Thyroid gland (tissue), 4 donors: ENCODE data around the gene CLRN3.

ENCODE experiments used
- CTCF ChIP-seq, 6 experiments: fragments of 200-600 bp in 3 of 6; fragments of 450-650 bp in 3 of 6; sonication (generic) in 3 of 6; IDR thresholded peaks; one replicate each; pipeline ENCODE4 v1.5.1; 2016 to 2019; ENCODE audit warnings: antibody characterized with exemption in 6 of 6, mild to moderate bottlenecking in 2 of 6, inconsistent platforms in 1 of 6, moderate library complexity in 1 of 6
- POLR2A ChIP-seq, 2 donors: fragments of 450-650 bp; IDR thresholded peaks; one replicate each; pipeline ENCODE4 v1.6.1; 2017; ENCODE audit warnings: antibody characterized with exemption in 2 of 2, mild to moderate bottlenecking in 2 of 2, moderate library complexity in 1 of 2

- TF ChIP-seq POLR2A (IDR thresholded peaks at IDR 0.05) = no peak
- no peak for TF ChIP-seq CTCF (IDR thresholded peaks at IDR 0.05)
These were observed 20.6 kb downstream of the CLRN3 start for GRCh38 chr10:127872011-127872761.
